Measurements from ENCODE around the gene EVA1A.

Gene EVA1A

DNA sequence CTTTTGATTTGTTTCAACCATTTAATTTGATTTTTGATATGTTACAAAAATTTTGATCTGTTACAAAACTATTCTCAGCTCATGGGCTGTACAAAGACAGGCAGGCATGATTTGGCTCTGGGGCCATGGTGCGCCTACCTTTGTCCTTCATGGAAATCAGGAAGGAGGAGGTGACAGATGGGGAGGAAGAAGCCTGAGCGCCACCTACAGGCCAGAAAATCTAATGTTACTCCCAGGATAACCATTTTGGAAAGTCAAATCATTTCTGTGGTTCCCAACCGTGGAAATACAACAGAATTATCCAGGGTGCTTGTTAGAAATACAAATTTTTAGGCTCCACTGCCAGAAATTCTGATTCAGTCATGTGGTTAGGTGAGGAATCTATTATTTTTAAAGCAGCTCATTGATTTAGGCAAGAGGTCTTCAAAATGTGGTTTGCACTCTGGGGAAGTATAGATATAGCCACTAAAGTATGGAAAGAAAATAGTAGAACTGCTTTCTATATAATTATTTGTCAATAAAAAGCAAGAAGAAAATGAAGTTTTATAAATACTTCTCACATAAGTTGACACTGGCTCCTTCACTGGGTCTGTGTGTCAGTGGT lies 93.9 kb downstream of the EVA1A start:
- no peaks in the 10 kb centered on the region for H3K79me2 ChIP-seq (ENCODE audit: control insufficient read depth, low read length)
- no peaks in the 10 kb centered on the region for H3K9me2 ChIP-seq (replicated peaks; ENCODE audit: control insufficient read depth, low read length)
- no peaks in the 10 kb centered on the region for H3K36me3 ChIP-seq (ENCODE audit: control insufficient read depth, low read length)
- no peaks in the 10 kb centered on the region for H3K27me3 ChIP-seq (ENCODE audit: control insufficient read depth, low read length)
- no peak for TF ChIP-seq EZH2phosphoT487 (IDR thresholded peaks at IDR 0.05; ENCODE audit: borderline replicate concordance, low read length)
- TF ChIP-seq, protein P1, sequence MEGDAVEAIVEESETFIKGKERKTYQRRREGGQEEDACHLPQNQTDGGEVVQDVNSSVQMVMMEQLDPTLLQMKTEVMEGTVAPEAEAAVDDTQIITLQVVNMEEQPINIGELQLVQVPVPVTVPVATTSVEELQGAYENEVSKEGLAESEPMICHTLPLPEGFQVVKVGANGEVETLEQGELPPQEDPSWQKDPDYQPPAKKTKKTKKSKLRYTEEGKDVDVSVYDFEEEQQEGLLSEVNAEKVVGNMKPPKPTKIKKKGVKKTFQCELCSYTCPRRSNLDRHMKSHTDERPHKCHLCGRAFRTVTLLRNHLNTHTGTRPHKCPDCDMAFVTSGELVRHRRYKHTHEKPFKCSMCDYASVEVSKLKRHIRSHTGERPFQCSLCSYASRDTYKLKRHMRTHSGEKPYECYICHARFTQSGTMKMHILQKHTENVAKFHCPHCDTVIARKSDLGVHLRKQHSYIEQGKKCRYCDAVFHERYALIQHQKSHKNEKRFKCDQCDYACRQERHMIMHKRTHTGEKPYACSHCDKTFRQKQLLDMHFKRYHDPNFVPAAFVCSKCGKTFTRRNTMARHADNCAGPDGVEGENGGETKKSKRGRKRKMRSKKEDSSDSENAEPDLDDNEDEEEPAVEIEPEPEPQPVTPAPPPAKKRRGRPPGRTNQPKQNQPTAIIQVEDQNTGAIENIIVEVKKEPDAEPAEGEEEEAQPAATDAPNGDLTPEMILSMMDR (IDR thresholded peaks at IDR 0.05; ENCODE audit: low read depth, low read length, poor library complexity, severe bottlenecking) = peak; percentile 64
- H3K27ac ChIP-seq (ENCODE audit: low read depth, low read length) = no peak overlapping the region
- H3K4me1 ChIP-seq (ENCODE audit: control insufficient read depth, low read length) = no peaks in the 10 kb centered on the region
- no peaks in the 10 kb centered on the region for H3F3A ChIP-seq (ENCODE audit: control insufficient read depth, insufficient read depth)
- H3K4me2 ChIP-seq (ENCODE audit: low read length) = no peak overlapping the region
- H4K20me1 ChIP-seq (ENCODE audit: control insufficient read depth, insufficient read depth, low read depth, low read length) = no peaks in the 10 kb centered on the region
- H3K9me3 ChIP-seq (ENCODE audit: control insufficient read depth, insufficient read depth, low read length) = no peaks in the 10 kb centered on the region
- H3K4me3 ChIP-seq (ENCODE audit: low read length) = no peak overlapping the region

GRCh38 chr2:75465317-75465984 lies 95.3 kb downstream of the EVA1A start:
- Histone ChIP-seq H3K4me3 (ENCODE audit: low read length) (no peak overlapping the region), H3F3A (ENCODE audit: control insufficient read depth, insufficient read depth) (no peaks in the 10 kb centered on the region), H3K9me3 (ENCODE audit: control insufficient read depth, insufficient read depth, low read length) (no peaks in the 10 kb centered on the region), H3K9me2 (replicated peaks; ENCODE audit: control insufficient read depth, low read length) (no peaks in the 10 kb centered on the region), H4K20me1 (ENCODE audit: control insufficient read depth, insufficient read depth, low read depth, low read length) (no peaks in the 10 kb centered on the region), H3K27ac (ENCODE audit: low read depth, low read length) (no peak overlapping the region), H3K79me2 (ENCODE audit: control insufficient read depth, low read length) (no peaks in the 10 kb centered on the region), H3K4me2 (ENCODE audit: low read length) (no peak overlapping the region), H3K4me1 (ENCODE audit: control insufficient read depth, low read length) (no peaks in the 10 kb centered on the region), H3K36me3 (ENCODE audit: control insufficient read depth, low read length) (no peaks in the 10 kb centered on the region), H3K27me3 (ENCODE audit: control insufficient read depth, low read length) (no peaks in the 10 kb centered on the region)
- TF ChIP-seq, protein P1 (IDR thresholded peaks at IDR 0.05; ENCODE audit: low read depth, low read length, poor library complexity, severe bottlenecking) = no peak

- H3K36me3 ChIP-seq (ENCODE audit: control insufficient read depth, low read length) = no peaks in the 10 kb centered on the region
- H3K4me3 ChIP-seq (ENCODE audit: low read length) = no peak overlapping the region
- no peaks in the 10 kb centered on the region for H3K9me2 ChIP-seq (replicated peaks; ENCODE audit: control insufficient read depth, low read length)
- no peak overlapping the region for H3K27ac ChIP-seq (ENCODE audit: low read depth, low read length)
- H3K27me3 ChIP-seq (ENCODE audit: control insufficient read depth, low read length) = no peaks in the 10 kb centered on the region
- H3K79me2 ChIP-seq (ENCODE audit: control insufficient read depth, low read length) = no peaks in the 10 kb centered on the region
- no peak overlapping the region for H3K4me2 ChIP-seq (ENCODE audit: low read length)
- TF ChIP-seq, protein P1 (IDR thresholded peaks at IDR 0.05; ENCODE audit: low read depth, low read length, poor library complexity, severe bottlenecking) = peak; percentile 42
- no peak for TF ChIP-seq EZH2phosphoT487 (IDR thresholded peaks at IDR 0.05; ENCODE audit: borderline replicate concordance, low read length)
- H4K20me1 ChIP-seq (ENCODE audit: control insufficient read depth, insufficient read depth, low read depth, low read length) = no peaks in the 10 kb centered on the region
- H3F3A ChIP-seq (ENCODE audit: control insufficient read depth, insufficient read depth) = no peaks in the 10 kb centered on the region
- no peaks in the 10 kb centered on the region for H3K9me3 ChIP-seq (ENCODE audit: control insufficient read depth, insufficient read depth, low read length)
- no peaks in the 10 kb centered on the region for H3K4me1 ChIP-seq (ENCODE audit: control insufficient read depth, low read length)
These were observed 96.3 kb downstream of the EVA1A start for GRCh38 chr2:75464348-75464946.

Data from DOHH2 (cell line).